IMR-90 (cell line): ENCODE measurements around the gene INPP5J. TPM values are rescaled to one million over a fixed set of nuclear protein-coding genes. Genes with fewer than 3 reads are reported as not detected.

Experiments used
- ATAC-seq: fragments of 200-7000 bp; cut with Tn5 transposase; 2 replicates; pipeline ENCODE4 v1.9.1; 2020; ENCODE audit warnings: low read depth, mild to moderate bottlenecking, moderate library complexity
- BruUV-seq: library from RNA; stranded (reverse); fragments of 400-500 nt; replicated peaks from 2 replicates; lab custom pipeline; 2021; lab: Mats Ljungman, UMichigan
- CTCF ChIA-PET: fragments of 300-600 bp; formaldehyde crosslinking; extraction: SDS; loops from one replicate; lab custom pipeline; 2021; ENCODE audit warnings: antibody characterized with exemption; lab: Yijun Ruan, JAX
- POLR2A ChIA-PET: fragments of 300-600 bp; sonication (Branson Sonifier 250); formaldehyde crosslinking; loops from one replicate; lab custom pipeline; 2022; ENCODE audit warnings: antibody characterized with exemption; ENCODE audit not compliant: unreplicated experiment; lab: Charles Lee
- DNase-seq: peaks from one replicate; pipeline ENCODE4 v3.0.0; 2013
- H2AFZ ChIP-seq: replicated peaks from 2 replicates; pipeline ENCODE3; 2013; ENCODE audit warnings: low read length, mild to moderate bottlenecking; ENCODE audit not compliant: poor library complexity
- H2AK5ac ChIP-seq: 2 replicates; pipeline ENCODE4 v1.6.1; 2013; ENCODE audit warnings: low read depth, low read length, inconsistent platforms
- H2AK9ac ChIP-seq: replicated peaks from 2 replicates; pipeline ENCODE3; 2013; ENCODE audit warnings: mild to moderate bottlenecking, low read depth, low read length, moderate library complexity; ENCODE audit not compliant: poor library complexity
- H2BK120ac ChIP-seq: 2 replicates; pipeline ENCODE4 v1.6.1; 2013; ENCODE audit warnings: low read depth, low read length, inconsistent platforms
- H2BK15ac ChIP-seq: 3 replicates; pipeline ENCODE4 v1.6.1; 2013; ENCODE audit warnings: low read depth, low read length, inconsistent platforms
- H2BK20ac ChIP-seq: 2 replicates; pipeline ENCODE4 v1.6.1; 2013; ENCODE audit warnings: low read depth, mild to moderate bottlenecking, inconsistent platforms, low read length, moderate library complexity
- H2BK5ac ChIP-seq: 2 replicates; pipeline ENCODE4 v1.6.1; 2013; ENCODE audit warnings: mild to moderate bottlenecking, low read depth, low read length, inconsistent platforms; ENCODE audit not compliant: poor library complexity, severe bottlenecking
- H3K14ac ChIP-seq: replicated peaks from 2 replicates; pipeline ENCODE4 v1.6.1; 2013; ENCODE audit warnings: low read depth, low read length, inconsistent platforms
- H3K18ac ChIP-seq: 2 replicates; pipeline ENCODE4 v1.6.1; 2013; ENCODE audit warnings: low read depth, low read length, control low read depth
- H3K23ac ChIP-seq: 2 replicates; pipeline ENCODE4 v1.6.1; 2013; ENCODE audit warnings: low read depth, low read length, inconsistent platforms
- H3K27ac ChIP-seq: 2 replicates; pipeline ENCODE4 v1.5.1; 2013; ENCODE audit warnings: mild to moderate bottlenecking, control low read depth, low read length; ENCODE audit not compliant: insufficient read depth
- H3K27me3 ChIP-seq: 2 replicates; pipeline ENCODE4 v1.6.1; 2013; ENCODE audit warnings: low read length; ENCODE audit not compliant: control insufficient read depth, insufficient read depth
- H3K36me3 ChIP-seq: 2 replicates; pipeline ENCODE4 v1.6.1; 2013; ENCODE audit warnings: low read length, mixed read lengths; ENCODE audit not compliant: control insufficient read depth, insufficient read depth
- H3K4ac ChIP-seq: 2 replicates; pipeline ENCODE4 v1.6.1; 2013; ENCODE audit warnings: low read depth, low read length, inconsistent platforms
- H3K4me1 ChIP-seq: 2 replicates; pipeline ENCODE4 v1.6.1; 2013; ENCODE audit warnings: low read length, mixed read lengths; ENCODE audit not compliant: control insufficient read depth, insufficient read depth
- H3K4me2 ChIP-seq: 2 replicates; pipeline ENCODE4 v1.6.1; 2013; ENCODE audit warnings: low read depth, mild to moderate bottlenecking, control low read depth, low read length, moderate library complexity
- H3K4me3 ChIP-seq: 2 replicates; pipeline ENCODE4 v1.5.1; 2013; ENCODE audit warnings: low read depth, mild to moderate bottlenecking, control low read depth, low read length, moderate library complexity; ENCODE audit not compliant: insufficient read depth
- H3K56ac ChIP-seq: 2 replicates; pipeline ENCODE4 v1.6.1; 2013; ENCODE audit warnings: low read length, inconsistent platforms; ENCODE audit not compliant: insufficient read depth; ENCODE audit errors: extremely low read depth
- H3K79me1 ChIP-seq, 2 experiments: 2 replicates each; pipeline ENCODE4 v1.6.1; 2013; ENCODE audit warnings: low read length in 2 of 2, inconsistent platforms in 1 of 2, low read depth in 1 of 2
- H3K9ac ChIP-seq: 2 replicates; pipeline ENCODE4 v1.6.1; 2013; ENCODE audit warnings: low read depth, low read length, control low read depth
- H3K9me1 ChIP-seq: 2 replicates; pipeline ENCODE4 v1.6.1; 2013; ENCODE audit warnings: low read length, inconsistent platforms; ENCODE audit not compliant: insufficient read depth
- H3K9me3 ChIP-seq: 2 replicates; pipeline ENCODE4 v1.6.1; 2013; ENCODE audit warnings: low read length; ENCODE audit not compliant: control insufficient read depth, insufficient read depth
- H4K20me1 ChIP-seq: 2 replicates; pipeline ENCODE4 v1.6.1; 2013; ENCODE audit warnings: low read length, inconsistent platforms; ENCODE audit not compliant: insufficient read depth
- H4K5ac ChIP-seq: 2 replicates; pipeline ENCODE4 v1.6.1; 2013; ENCODE audit warnings: mild to moderate bottlenecking, low read depth, low read length, control low read depth
- H4K8ac ChIP-seq, 2 experiments: 2 replicates each; pipeline ENCODE4 v1.6.1; 2013; ENCODE audit warnings: low read depth in 2 of 2, low read length in 2 of 2, control low read depth in 1 of 2, inconsistent platforms in 1 of 2
- H4K91ac ChIP-seq: 2 replicates; pipeline ENCODE4 v1.6.1; 2013; ENCODE audit warnings: low read depth, low read length, inconsistent platforms; ENCODE audit not compliant: insufficient read depth
- CHD1 ChIP-seq: IDR thresholded peaks from 2 replicates; pipeline ENCODE4 v1.6.1; 2012; ENCODE audit warnings: low read depth, low read length, improper control_type of control experiment
- FOS ChIP-seq: fragments of 150-350 bp; IDR thresholded peaks from 2 replicates; pipeline ENCODE4 v1.6.1; 2016; ENCODE audit warnings: low read depth, low read length
- MAZ ChIP-seq: IDR thresholded peaks from 2 replicates; pipeline ENCODE4 v1.6.1; 2012; ENCODE audit warnings: low read depth, mild to moderate bottlenecking, low read length, improper control_type of control experiment, moderate library complexity, borderline replicate concordance
- MXI1 ChIP-seq: IDR thresholded peaks from 2 replicates; pipeline ENCODE4 v1.6.1; 2012; ENCODE audit warnings: low read depth, mild to moderate bottlenecking, low read length, moderate library complexity, borderline replicate concordance
- RCOR1 ChIP-seq: IDR thresholded peaks from 2 replicates; pipeline ENCODE4 v1.6.1; 2012; ENCODE audit warnings: mild to moderate bottlenecking, low read length, improper control_type of control experiment; ENCODE audit not compliant: insufficient replicate concordance
- SMC3 ChIP-seq: fragments of 150-350 bp; IDR thresholded peaks from 2 replicates; pipeline ENCODE4 v1.6.1; 2016; ENCODE audit warnings: low read depth, mild to moderate bottlenecking, antibody characterized with exemption, low read length, moderate library complexity
- WGBS, 2 experiments: methylation state at CpG; one replicate each; pipeline versions ENCODE4 v1.1.5 to v1.1.7; 2013; ENCODE audit warnings: missing lambda C conversion rate in 2 of 2; ENCODE audit not compliant: insufficient read length in 1 of 2; ENCODE audit errors: extremely low coverage in 2 of 2; 5-methylcytosine and 5-hydroxymethylcytosine counted together
- dilution Hi-C: fragments of 300-500 bp; cut with HindIII; formaldehyde crosslinking; loops from one replicate; pipeline ENCODE4 v1.14.3; 2018; ENCODE audit warnings: low sequenced_read_pairs; ENCODE audit not compliant: unreplicated experiment
- in situ Hi-C: fragments of 300-500 bp; cut with MboI; formaldehyde crosslinking; loops from 3 replicates; pipeline ENCODE4 v1.14.3; 2019; ENCODE audit warnings: low sequenced_read_pairs, inconsistent platforms, mixed read lengths
- intact Hi-C: fragments of 100-400 bp; cut with micrococcal nuclease; formaldehyde crosslinking; loops from 2 replicates; pipeline ENCODE4 v1.10.0; 2022
- polyA plus RNA-seq, 3 experiments: library from polyadenylated mRNA; depleted of rRNA; stranded (reverse); fragments of >200 nt; gene quantifications; 2 replicates each; pipeline ENCODE4 v1.2.3, GENCODE V29; 2012; ENCODE audit warnings: low replicate concordance in 1 of 3
- total RNA-seq: library from RNA; depleted of rRNA; stranded (reverse); fragments of >200 nt; gene quantifications from 2 replicates; pipeline ENCODE4 v1.2.3, GENCODE V29; 2012
- TF ChIP-seq, protein P1 (sequence below): fragments of 150-350 bp; IDR thresholded peaks from 2 replicates; pipeline ENCODE4 v1.6.1; 2017; ENCODE audit warnings: mild to moderate bottlenecking, antibody characterized with exemption, low read length, low read depth

INPP5J gene
- total and polyA plus RNA-seq, 2 of the 4 experiments (the other 2 are of a cell fraction) = 0.36 to 2.2 TPM

DNA sequence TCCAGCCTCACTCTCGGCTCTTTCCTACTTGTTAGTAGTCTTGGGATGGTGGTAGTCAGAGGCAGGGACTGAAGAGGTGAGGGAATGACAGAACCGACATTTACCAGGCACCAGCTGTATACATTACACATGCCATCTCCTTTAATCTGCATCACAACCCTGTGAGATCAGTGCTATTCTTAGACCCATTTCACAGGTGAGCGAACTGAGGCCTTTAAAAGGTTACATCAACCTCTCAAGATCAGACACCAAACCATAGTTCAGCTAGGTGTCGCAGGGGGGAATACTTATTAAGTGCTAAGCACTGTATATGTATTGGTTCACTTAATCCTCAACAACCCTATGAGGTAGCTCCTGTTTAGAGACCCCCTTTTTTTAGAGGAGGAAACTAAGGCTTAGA lies 11.9 kb downstream of the INPP5J start:
- Histone ChIP-seq H3K4me2 (no peak overlapping the region), H4K20me1 (no peaks in the 10 kb centered on the region), H3K56ac (no peak overlapping the region), H3K27me3 (peaks cover 16% of the 10 kb centered on the region), H4K5ac (no peak overlapping the region), H3K9me1 (no peaks in the 10 kb centered on the region), H3K23ac (no peak overlapping the region), H2BK20ac (no peak overlapping the region), H2BK15ac (no peak overlapping the region), H2BK5ac (no peak overlapping the region), H4K8ac (no peak overlapping the region), H2AK9ac (no peak overlapping the region), H2BK120ac (no peak overlapping the region), H2AK5ac (no peak overlapping the region), H3K18ac (no peak overlapping the region), H3K36me3 (no peaks in the 10 kb centered on the region), H3K4me1 (no peaks in the 10 kb centered on the region), H3K27ac (no peak overlapping the region), H3K9me3 (no peaks in the 10 kb centered on the region), H3K4ac (no peak overlapping the region), H3K4me3 (no peak overlapping the region), H2AFZ (no peak overlapping the region), H4K91ac (no peak overlapping the region), H3K14ac (no peak overlapping the region), H3K9ac (no peak overlapping the region), H3K79me1 (no peaks in the 10 kb centered on the region)
- in situ Hi-C loops (no loop called here), dilution Hi-C loops (no loop called here), intact Hi-C loops (no loop called here)
- ChIA-PET CTCF (no interaction called here), POLR2A (no interaction called here)
- no CpG with 5 or more reads among the region's 4 CpGs for WGBS, 2 experiments
- DNase-seq (no peak), ATAC-seq (no peak)
- BruUV-seq = no TSS peak
- TF ChIP-seq FOS = no peak
- no peak for TF ChIP-seq SMC3
- no peak for TF ChIP-seq RCOR1
- no peak for TF ChIP-seq MAZ
- TF ChIP-seq, protein P1, sequence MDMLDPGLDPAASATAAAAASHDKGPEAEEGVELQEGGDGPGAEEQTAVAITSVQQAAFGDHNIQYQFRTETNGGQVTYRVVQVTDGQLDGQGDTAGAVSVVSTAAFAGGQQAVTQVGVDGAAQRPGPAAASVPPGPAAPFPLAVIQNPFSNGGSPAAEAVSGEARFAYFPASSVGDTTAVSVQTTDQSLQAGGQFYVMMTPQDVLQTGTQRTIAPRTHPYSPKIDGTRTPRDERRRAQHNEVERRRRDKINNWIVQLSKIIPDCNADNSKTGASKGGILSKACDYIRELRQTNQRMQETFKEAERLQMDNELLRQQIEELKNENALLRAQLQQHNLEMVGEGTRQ = no peak
- no peak for TF ChIP-seq CHD1
- TF ChIP-seq MXI1 = no peak
